ENCODE measurements around the gene MICU2. TPM values are rescaled to one million over a fixed set of nuclear protein-coding genes. Genes with fewer than 3 reads are reported as not detected.
A peak's percentile ranks its signal among the peaks of the same experiment; 100 is the strongest.

MICU2 gene
- total and polyA plus RNA-seq, 4 donors = 29.0 to 85.9 (median 39.3) TPM

DNA sequence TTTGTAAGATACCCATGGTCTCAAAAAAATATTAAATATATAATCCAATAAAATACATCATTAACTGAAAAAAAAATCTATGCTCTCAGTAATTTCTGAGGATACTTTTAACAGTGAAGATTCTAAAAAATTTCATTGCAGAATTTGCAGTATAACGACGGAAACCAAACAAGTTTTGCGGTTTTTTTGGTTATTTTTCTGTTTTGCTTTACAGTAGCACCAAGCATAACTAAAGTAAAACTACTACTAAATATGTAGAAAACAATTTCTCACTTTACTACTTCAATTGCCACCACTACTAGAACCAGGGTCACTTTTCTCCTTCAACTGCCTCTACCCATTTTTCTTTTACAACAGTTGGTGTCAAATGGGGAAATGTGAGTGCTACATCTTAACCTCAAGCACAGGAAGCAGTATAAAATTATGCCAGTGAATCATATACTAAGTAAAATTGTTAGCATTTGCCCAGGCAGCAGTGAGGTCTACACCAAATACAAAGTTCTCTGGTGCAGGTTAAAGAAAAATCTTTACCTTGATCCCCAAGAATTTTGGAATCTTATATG, 24.1 kb downstream of the MICU2 start:
- WGBS, 2 donors = 92 to 96% methylated on average over 3 of the region's 3 CpGs
- H3K4me3 ChIP-seq = no peak overlapping the region
- peaks cover 0 to 7% (median 2%) of the 10 kb centered on the region in 4 donors for H3K9me3 ChIP-seq (ENCODE audit: control insufficient read depth in 4 of 4, insufficient read depth in 3 of 4, low read length in 3 of 4)
- DNase-seq (no peak), ATAC-seq (ENCODE audit: insufficient read depth, low FRiP score) (no peak)
- H3K4me1 ChIP-seq (ENCODE audit: control insufficient read depth in 5 of 5, insufficient read depth in 5 of 5, low read length in 5 of 5) = peaks cover 0 to 5% (median 0%) of the 10 kb centered on the region in 5 donors
- TF ChIP-seq, protein P1, sequence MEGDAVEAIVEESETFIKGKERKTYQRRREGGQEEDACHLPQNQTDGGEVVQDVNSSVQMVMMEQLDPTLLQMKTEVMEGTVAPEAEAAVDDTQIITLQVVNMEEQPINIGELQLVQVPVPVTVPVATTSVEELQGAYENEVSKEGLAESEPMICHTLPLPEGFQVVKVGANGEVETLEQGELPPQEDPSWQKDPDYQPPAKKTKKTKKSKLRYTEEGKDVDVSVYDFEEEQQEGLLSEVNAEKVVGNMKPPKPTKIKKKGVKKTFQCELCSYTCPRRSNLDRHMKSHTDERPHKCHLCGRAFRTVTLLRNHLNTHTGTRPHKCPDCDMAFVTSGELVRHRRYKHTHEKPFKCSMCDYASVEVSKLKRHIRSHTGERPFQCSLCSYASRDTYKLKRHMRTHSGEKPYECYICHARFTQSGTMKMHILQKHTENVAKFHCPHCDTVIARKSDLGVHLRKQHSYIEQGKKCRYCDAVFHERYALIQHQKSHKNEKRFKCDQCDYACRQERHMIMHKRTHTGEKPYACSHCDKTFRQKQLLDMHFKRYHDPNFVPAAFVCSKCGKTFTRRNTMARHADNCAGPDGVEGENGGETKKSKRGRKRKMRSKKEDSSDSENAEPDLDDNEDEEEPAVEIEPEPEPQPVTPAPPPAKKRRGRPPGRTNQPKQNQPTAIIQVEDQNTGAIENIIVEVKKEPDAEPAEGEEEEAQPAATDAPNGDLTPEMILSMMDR (IDR thresholded peaks at IDR 0.05; ENCODE audit: control extremely low read depth, extremely low read depth) = no peak
- H3K27ac ChIP-seq (ENCODE audit: low read depth in 1 of 2, low read length in 1 of 2) = no peak overlapping the region
- no peak overlapping the region for H3K9ac ChIP-seq (ENCODE audit: insufficient read depth in 1 of 2, low read length in 2 of 2)
- no peaks in the 10 kb centered on the region for H3K27me3 ChIP-seq (ENCODE audit: control insufficient read depth in 3 of 3, insufficient read depth in 3 of 3, low read length in 2 of 3)
- H3K36me3 ChIP-seq (ENCODE audit: control insufficient read depth in 4 of 4, insufficient read depth in 4 of 4, low read length in 4 of 4) = no peaks in the 10 kb centered on the region

DNA sequence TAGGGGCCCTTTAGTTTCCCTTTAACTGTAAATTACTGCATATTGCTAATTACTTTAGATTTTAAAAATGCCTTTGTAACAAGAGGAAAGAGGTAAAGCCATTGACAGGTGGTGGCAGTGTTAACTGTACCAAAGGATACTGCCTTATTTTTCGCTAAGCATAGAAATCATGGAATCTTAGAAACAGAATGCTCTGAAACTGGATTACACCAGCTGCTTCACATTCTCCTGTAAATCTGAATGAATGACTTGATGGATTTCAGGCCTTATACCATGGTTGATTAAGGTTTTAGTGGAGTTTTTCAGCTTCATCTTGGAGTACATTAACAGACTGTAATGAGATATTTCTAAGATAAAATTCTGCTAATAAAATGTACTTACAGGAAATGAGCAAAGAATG, 25.2 kb downstream of the MICU2 start:
- Histone ChIP-seq H3K9me3 (ENCODE audit: control insufficient read depth in 4 of 4, insufficient read depth in 3 of 4, low read length in 3 of 4) (peaks cover 0 to 7% (median 2%) of the 10 kb centered on the region in 4 donors), H3K4me3 (no peak overlapping the region), H3K36me3 (ENCODE audit: control insufficient read depth in 4 of 4, insufficient read depth in 4 of 4, low read length in 4 of 4) (no peaks in the 10 kb centered on the region), H3K27ac (ENCODE audit: low read depth in 1 of 2, low read length in 1 of 2) (no peak overlapping the region), H3K4me1 (ENCODE audit: control insufficient read depth in 5 of 5, insufficient read depth in 5 of 5, low read length in 5 of 5) (peaks cover 0 to 5% (median 0%) of the 10 kb centered on the region in 5 donors), H3K9ac (ENCODE audit: insufficient read depth in 1 of 2, low read length in 2 of 2) (no peak overlapping the region), H3K27me3 (ENCODE audit: control insufficient read depth in 3 of 3, insufficient read depth in 3 of 3, low read length in 2 of 3) (no peaks in the 10 kb centered on the region)
- TF ChIP-seq, protein P1 (IDR thresholded peaks at IDR 0.05; ENCODE audit: control extremely low read depth, extremely low read depth) = no peak
- no peak for ATAC-seq (ENCODE audit: insufficient read depth, low FRiP score)
- WGBS, 2 donors = 93 to 98% methylated on average over 1 of the region's 1 CpG
- DNase-seq = peak in 1 of 3 donors; percentile 5

DNA sequence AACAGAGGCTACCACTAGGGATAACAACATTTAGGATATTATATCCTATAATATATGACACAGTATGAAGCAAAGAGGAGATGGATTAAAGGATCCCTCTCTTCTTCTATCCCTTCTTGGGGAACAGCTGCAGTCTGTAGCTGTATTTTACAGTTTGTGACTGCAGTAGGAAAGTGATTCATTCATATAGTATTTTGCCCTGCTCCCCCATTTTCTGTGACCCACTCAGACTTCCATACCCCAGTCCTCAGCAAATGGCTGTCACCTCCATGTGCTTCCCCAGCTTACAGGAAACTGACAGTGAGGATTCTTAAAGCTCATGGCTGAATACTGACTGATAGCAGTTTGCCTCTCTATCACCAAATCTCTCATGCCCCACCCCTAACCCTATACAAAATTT, 27.5 kb downstream of the MICU2 start:
- ATAC-seq (ENCODE audit: insufficient read depth, low FRiP score) (no peak), DNase-seq (no peak)
- Histone ChIP-seq H3K9me3 (ENCODE audit: control insufficient read depth in 4 of 4, insufficient read depth in 3 of 4, low read length in 3 of 4) (no peaks in the 10 kb centered on the region), H3K9ac (ENCODE audit: insufficient read depth in 1 of 2, low read length in 2 of 2) (no peak overlapping the region), H3K36me3 (ENCODE audit: control insufficient read depth in 4 of 4, insufficient read depth in 4 of 4, low read length in 4 of 4) (no peaks in the 10 kb centered on the region), H3K27ac (ENCODE audit: low read depth in 1 of 2, low read length in 1 of 2) (no peak overlapping the region), H3K4me3 (no peak overlapping the region), H3K27me3 (ENCODE audit: control insufficient read depth in 3 of 3, insufficient read depth in 3 of 3, low read length in 2 of 3) (no peaks in the 10 kb centered on the region), H3K4me1 (ENCODE audit: control insufficient read depth in 5 of 5, insufficient read depth in 5 of 5, low read length in 5 of 5) (peaks cover 0 to 9% (median 0%) of the 10 kb centered on the region in 5 donors)
- TF ChIP-seq, protein P1 (IDR thresholded peaks at IDR 0.05; ENCODE audit: control extremely low read depth, extremely low read depth) = no peak
